ENCODE measurements around the gene CCDC77.

The CCDC77 gene

DNA sequence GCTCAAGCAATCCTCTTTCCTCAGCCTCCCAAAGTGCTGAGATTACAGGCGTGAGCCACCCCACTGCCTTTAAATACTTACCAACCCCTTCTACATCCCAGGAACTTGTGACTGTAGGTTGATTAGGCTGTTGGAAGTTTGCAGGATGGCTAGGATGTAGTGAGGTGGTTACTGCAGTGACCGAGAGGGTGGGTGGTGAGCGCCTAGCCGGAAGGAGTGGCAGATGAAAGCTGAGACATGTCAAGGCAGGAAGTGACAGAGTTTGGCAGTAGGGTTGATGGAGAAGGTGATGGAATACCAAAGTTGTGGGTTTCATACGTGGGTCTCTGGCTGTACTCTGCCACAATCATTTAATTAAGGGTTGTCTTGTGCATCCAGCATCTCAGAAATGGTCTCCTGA is 71.8 kb downstream of the CCDC77 start:
- H3K27ac ChIP-seq = no peak overlapping the region
- TF ChIP-seq, protein P1, sequence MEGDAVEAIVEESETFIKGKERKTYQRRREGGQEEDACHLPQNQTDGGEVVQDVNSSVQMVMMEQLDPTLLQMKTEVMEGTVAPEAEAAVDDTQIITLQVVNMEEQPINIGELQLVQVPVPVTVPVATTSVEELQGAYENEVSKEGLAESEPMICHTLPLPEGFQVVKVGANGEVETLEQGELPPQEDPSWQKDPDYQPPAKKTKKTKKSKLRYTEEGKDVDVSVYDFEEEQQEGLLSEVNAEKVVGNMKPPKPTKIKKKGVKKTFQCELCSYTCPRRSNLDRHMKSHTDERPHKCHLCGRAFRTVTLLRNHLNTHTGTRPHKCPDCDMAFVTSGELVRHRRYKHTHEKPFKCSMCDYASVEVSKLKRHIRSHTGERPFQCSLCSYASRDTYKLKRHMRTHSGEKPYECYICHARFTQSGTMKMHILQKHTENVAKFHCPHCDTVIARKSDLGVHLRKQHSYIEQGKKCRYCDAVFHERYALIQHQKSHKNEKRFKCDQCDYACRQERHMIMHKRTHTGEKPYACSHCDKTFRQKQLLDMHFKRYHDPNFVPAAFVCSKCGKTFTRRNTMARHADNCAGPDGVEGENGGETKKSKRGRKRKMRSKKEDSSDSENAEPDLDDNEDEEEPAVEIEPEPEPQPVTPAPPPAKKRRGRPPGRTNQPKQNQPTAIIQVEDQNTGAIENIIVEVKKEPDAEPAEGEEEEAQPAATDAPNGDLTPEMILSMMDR (conservative IDR thresholded peaks at IDR 0.05) = no peak

DNA sequence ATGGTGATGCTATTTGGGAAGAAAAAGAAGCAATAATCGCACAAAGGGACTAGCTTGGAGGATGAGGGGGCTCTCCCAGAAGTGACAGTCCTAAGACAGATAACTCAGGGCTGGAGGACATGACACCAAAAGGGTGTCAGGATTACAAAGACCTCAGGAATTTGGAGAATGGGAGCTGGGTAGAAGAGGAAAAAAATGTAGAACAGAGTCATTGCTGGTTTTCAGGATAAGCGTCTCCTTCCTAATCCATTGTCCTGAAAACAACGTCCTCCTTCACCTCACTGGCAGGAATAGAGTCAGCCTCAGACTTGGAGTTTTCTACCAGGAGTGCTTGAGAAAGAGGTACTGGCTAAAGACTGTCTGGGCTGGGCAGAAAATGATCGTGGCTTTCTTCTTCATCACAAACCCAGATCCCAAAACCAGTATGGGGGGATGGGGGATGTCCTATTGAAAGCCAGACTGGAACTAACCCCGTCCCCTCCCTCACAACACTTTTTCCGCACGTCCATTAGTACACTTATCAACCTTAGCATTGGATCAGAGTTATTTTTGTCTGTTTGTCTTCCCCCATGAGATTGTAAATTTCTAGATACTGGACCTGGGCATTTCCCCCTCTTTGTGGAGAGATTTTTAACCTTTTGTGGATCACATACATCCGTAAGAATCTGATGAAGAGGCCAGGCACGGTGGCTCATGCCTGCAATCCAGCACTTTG is 72.6 kb downstream of the CCDC77 start:
- TF ChIP-seq, protein P1 (conservative IDR thresholded peaks at IDR 0.05) = no peak
- no peak overlapping the region for H3K27ac ChIP-seq

DNA sequence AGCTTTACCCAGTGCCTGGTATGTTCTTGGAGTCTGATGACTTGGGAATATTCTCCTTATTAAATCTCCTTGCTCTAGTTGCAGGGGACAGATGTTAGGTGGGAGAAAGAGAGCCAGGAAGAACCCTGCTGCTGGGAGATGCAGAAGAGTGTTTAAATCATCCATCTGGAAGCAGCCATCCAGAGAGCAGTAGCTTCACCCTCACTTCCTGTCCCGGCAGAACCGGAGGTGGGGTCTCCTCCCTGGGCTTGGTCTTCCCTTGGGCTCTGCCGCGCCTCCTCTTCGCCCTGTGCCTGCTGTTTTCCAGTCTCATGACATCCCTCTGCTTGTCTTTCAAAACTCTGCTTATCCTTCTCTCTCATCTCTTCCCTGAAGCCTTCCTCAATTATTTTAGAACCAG is 73.8 kb downstream of the CCDC77 start:
- no peak overlapping the region for H3K27ac ChIP-seq

DNA sequence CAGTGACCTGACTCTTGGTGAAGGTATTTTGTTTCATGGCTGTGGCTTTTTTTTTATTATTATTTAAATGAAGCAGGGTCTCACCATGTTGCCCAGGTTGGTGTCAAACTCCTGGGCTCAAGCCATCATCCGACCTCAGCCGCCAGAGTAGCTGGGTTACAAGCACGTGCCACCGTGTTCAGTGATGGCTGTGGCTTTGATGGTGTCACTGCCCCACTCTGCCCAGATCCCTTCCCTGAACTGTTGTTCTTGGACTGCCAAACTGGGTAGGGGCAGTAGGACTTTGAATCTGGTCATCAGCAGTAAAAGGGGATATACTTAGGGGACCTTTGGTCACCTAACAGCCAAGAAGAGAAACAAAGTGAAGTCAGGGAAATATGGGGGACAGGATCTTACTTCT is 77.7 kb downstream of the CCDC77 start:
- TF ChIP-seq, protein P1 (conservative IDR thresholded peaks at IDR 0.05) = no peak
- H3K27ac ChIP-seq = no peak overlapping the region

More for the DNA sequence above, 73.8 kb downstream of the CCDC77 start:
- TF ChIP-seq, protein P1 (conservative IDR thresholded peaks at IDR 0.05) = no peak

DNA sequence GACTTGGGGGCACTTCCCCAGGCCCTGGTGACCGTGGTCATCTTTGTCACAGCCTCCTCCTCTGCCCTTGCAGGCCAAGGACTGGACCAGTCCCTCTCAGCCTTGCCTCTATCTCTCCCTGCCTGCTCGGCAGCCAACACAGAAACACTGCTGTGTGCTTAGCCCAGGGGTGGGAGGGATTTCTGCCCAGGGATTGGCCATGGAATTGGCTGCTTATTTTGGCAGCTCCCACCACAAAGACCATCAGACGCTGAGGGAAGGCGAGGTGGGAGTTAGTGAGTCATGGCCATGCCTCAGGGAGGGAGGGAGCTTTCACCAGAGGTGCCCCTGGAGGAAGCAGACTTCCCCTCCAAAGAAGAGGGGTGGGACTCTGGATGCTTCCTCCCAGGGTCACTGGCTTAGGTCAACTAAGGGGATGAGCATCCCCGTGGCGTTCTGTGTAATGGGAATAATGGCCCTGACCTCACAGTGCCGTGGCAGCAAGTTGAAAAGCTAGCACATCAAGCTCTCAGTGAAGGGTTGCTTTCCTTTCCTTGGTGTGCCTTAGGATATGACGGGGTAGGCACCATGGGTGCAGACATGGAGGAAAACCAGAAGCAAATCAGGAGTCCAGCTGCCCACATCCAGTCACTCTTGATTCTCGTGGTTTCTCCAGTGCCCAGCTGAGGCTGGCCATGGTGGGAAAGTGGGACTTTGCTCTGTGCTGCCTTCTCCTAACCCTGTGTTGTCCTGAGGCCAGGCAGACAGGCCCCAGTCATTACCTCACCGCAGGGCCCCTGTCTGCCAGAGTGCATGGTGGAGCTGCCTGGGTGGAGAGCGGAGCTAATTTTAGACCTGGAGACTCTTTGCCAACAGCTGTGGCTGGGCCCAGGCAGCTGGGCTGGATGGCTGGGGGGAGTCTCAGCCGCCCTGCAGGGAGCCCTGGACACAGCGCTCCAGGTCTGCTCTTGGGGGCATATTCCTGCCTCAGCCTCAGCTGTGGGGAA is 79.7 kb downstream of the CCDC77 start:
- TF ChIP-seq, protein P1 (conservative IDR thresholded peaks at IDR 0.05) = no peak
- H3K27ac ChIP-seq = no peak overlapping the region

DNA sequence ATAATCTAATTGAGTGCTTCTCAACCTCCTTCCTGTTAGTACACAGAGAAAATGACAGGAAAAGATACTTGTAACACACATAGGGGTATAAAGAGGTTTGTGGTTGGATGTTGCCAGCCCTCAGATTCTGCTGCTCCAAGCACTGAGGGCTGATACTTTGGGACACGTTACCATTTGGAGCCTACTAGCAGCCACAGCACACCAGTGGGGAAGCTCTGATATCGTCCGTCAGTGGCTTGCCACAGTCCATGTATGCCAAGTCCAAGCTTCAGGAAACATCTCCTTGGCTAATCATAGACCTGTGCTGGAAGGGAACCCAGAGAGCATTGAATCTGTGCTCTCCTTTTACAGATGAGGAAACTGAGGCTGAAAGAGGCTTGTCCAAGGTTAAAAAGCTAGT is 80.6 kb downstream of the CCDC77 start:
- no peak overlapping the region for H3K27ac ChIP-seq
- TF ChIP-seq, protein P1 (conservative IDR thresholded peaks at IDR 0.05) = no peak

DNA sequence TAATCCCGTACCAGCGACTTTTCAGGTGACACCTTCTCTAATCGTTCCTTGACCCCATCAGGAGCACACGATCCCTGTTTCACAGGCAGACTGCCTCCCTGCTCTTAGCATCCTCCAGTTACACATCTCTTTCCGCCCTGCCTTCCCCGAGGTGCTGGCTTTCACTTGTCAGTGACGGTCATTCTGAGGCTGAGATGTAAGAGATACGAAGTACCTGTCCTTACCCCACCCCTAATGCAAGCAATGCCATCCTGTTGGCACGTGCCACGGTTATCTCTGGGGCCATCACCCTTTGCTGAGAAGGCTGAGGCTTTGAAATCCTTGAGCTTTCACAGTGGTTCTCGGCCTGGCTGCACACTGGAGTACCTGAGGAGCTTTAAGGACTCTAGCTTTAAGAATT is 82.7 kb downstream of the CCDC77 start:
- peak overlapping the region; percentile 52 for H3K27ac ChIP-seq
- TF ChIP-seq, protein P1 (conservative IDR thresholded peaks at IDR 0.05) = no peak

All from VCaP (cell line).